Measurements from ENCODE around the gene LIPI.
A peak's percentile ranks its signal among the peaks of the same experiment; 100 is the strongest.
"Not testable (repeated sequence)": the region's sequence is repeated elsewhere in the genome, so short reads cannot be mapped to it uniquely, and the experiment has no call there.

The LIPI gene

DNA sequence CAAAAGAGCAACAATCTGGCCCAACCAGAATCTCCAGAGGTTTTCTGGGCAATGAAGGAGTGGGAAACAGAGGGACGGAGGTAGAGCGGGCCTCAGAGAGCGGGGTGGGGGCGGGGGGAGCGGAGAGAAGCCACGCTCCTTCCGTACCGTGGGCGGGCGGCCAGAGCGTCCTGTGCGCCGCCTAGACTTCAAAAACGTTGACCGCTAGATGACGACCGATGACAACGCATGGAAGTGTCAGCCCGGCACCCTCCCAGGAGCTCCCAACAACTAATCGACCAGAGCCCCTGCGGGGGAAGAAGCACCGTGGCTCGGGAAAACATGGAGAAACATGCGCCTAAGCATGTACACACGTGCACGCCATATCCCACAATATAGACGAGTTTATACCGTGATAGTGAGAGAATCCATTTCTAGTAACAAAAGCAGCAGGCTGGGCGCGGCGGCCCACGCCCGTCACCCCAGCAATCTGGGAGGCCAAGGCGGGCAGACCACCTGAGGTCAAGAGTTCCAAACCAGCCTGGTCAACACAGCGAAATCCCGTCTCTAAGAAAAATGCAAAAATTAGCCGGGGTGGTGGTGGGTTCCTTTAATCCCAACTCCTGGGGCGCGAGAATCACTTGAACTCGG, 131.9 kb downstream of the LIPI start:
- Mint-ChIP-seq H3K4me3 (no peak overlapping the region), H3K4me1 (peaks cover 14% of the 10 kb centered on the region), H3K27ac (ENCODE audit: low read depth) (no peak overlapping the region), H3K36me3 (ENCODE audit: insufficient read depth) (no peaks in the 10 kb centered on the region), H3K9me3 (peaks cover 10% of the 10 kb centered on the region), H3K27me3 (no peaks in the 10 kb centered on the region)
- DNase-seq (ENCODE audit: low spot score in 2 of 2) (no peak), ATAC-seq (replicated peaks; ENCODE audit: extremely low read depth, poor library complexity, severe bottlenecking) (no peak)

DNA sequence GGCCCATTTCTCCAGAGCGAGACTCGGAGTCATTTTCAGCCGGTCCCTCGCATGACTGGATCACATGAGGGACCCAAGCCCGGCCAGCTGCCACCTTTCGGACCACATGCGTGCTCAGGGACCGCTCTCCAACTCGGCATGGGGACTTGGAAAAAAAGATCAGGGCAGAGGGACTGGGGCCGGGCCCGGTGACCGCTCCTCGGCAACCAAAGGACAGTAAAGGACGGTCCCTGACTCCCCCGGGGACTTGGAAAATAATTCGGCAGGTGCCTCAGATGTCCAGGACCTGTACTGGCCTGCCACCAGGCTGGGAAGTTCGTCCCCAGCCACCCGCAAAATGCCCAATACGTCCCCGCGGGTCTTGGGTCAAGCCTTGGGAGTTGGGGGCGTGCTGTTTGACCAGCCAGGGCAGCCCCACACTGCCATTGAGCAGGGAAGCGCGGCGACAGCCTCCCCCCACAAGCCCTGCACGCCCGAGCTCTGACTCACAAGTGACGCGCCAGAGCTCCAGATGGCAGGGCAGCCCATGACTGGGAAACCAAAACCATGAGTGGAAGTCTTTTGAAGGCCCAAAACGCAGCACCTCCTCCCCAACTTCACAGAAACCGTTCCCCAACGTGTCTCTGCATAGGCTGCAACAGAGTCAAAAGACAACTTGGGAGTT, 134.5 kb downstream of the LIPI start:
- no peaks in the 10 kb centered on the region for H3K27me3 Mint-ChIP-seq
- peaks cover 2% of the 10 kb centered on the region for H3K36me3 Mint-ChIP-seq (ENCODE audit: insufficient read depth)
- peak overlapping the region; percentile 93 for H3K27ac Mint-ChIP-seq (ENCODE audit: low read depth)
- H3K9me3 Mint-ChIP-seq, result peaks cover 10% of the 10 kb centered on the region
- peaks cover 14% of the 10 kb centered on the region for H3K4me1 Mint-ChIP-seq
- ATAC-seq (replicated peaks; ENCODE audit: extremely low read depth, poor library complexity, severe bottlenecking) (peak; percentile 88), DNase-seq (ENCODE audit: low spot score in 2 of 2) (peak in 1 of 2 donors; percentile 51)
- peak overlapping the region; percentile 71 for H3K4me3 Mint-ChIP-seq

DNA sequence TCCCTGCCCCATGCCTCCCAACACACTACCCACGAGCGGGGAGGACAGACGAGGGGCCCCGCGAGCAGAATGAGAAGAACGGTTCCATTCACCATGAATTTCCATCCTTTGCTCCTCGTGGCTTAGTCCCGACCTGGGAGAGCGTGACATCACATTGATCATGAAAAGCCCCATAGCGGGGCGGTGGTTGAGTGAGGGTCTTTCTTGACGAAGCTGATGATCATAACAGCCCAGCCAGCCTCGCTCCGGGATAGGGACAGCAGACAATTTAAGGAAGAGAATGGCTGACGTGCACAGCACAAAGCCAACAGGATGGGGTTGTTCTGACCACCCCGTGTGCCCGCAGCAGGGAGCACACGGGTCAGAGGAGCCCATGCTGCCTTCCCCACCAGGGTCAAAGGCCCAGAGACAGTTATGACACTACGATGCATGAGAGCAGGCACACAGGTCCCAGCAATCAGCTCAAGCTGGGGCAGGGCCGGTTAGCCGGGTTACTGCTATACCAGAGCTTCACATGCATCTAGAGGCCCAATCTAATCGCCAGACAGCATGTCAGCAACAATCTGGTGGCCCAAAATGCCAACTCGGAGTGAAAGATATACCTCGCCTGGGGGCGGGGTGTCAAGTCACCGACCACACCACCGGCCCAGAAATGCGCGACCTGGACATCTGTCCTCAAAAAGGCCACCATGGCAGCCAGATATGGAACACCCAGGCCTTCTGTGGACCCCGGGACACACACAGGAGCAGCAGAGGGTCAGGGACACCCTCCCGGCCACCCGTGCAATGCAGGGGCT, 135.2 kb downstream of the LIPI start:
- Mint-ChIP-seq H3K4me1 (peaks cover 14% of the 10 kb centered on the region), H3K4me3 (peak overlapping the region; percentile 71), H3K27me3 (no peaks in the 10 kb centered on the region), H3K9me3 (peaks cover 10% of the 10 kb centered on the region), H3K36me3 (ENCODE audit: insufficient read depth) (peaks cover 3% of the 10 kb centered on the region), H3K27ac (ENCODE audit: low read depth) (peak overlapping the region; percentile 71)
- ATAC-seq (replicated peaks; ENCODE audit: extremely low read depth, poor library complexity, severe bottlenecking) (no peak), DNase-seq (ENCODE audit: low spot score in 2 of 2) (no peak)

DNA sequence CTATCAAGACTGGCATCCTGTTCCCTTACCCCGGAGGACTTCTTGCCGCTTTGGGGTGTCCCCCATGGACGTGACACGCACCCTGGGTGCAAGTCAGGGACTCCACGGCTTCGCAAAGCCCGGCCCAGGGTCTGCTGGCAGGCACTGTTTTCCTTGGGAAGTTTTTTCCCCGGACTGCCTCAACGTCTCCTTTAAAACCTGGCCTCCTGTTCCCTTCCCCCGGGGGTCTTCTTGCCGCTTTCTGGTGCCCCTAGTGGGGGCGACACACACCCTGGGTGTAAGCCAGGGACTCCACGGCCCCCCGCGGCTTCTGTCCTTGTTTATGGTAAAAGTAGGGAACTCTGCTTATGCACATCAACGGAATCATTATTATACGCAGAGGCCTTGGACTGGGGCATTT, 136.6 kb downstream of the LIPI start:
- Mint-ChIP-seq H3K9me3 (peaks cover 10% of the 10 kb centered on the region), H3K27me3 (no peaks in the 10 kb centered on the region), H3K27ac (ENCODE audit: low read depth) (no peak overlapping the region), H3K36me3 (ENCODE audit: insufficient read depth) (peaks cover 3% of the 10 kb centered on the region), H3K4me1 (peaks cover 14% of the 10 kb centered on the region), H3K4me3 (no peak overlapping the region)
- no peak for ATAC-seq (replicated peaks; ENCODE audit: extremely low read depth, poor library complexity, severe bottlenecking)
- no peak for DNase-seq (ENCODE audit: low spot score in 2 of 2)

DNA sequence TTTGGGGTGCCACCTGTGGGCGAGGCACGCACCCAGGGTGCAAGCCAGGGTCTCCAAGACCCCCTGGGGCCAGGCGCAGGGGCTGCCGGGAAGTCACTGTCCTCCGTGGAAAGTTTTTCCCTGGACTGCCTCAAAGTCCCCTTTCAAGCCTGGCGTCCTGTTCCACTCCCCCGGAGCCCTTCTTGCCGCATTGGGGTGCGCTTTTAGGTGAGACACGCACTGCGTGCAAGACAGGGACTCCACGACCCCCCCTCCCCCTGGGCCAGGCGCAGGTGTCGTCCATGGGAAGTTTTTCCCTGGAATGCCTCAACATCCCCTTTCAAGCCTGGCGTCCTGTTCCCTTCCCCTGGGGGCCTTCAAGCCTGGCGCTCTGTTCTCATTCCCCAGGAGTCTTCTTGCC, 137.1 kb downstream of the LIPI start:
- peaks cover 10% of the 10 kb centered on the region for H3K9me3 Mint-ChIP-seq
- H3K4me1 Mint-ChIP-seq, result peaks cover 14% of the 10 kb centered on the region
- no peak overlapping the region for H3K4me3 Mint-ChIP-seq
- H3K27me3 Mint-ChIP-seq, result no peaks in the 10 kb centered on the region
- no peak for ATAC-seq (replicated peaks; ENCODE audit: extremely low read depth, poor library complexity, severe bottlenecking)
- DNase-seq (ENCODE audit: low spot score in 2 of 2), result no peak
- no peak overlapping the region for H3K27ac Mint-ChIP-seq (ENCODE audit: low read depth)
- H3K36me3 Mint-ChIP-seq (ENCODE audit: insufficient read depth), result peaks cover 3% of the 10 kb centered on the region

DNA sequence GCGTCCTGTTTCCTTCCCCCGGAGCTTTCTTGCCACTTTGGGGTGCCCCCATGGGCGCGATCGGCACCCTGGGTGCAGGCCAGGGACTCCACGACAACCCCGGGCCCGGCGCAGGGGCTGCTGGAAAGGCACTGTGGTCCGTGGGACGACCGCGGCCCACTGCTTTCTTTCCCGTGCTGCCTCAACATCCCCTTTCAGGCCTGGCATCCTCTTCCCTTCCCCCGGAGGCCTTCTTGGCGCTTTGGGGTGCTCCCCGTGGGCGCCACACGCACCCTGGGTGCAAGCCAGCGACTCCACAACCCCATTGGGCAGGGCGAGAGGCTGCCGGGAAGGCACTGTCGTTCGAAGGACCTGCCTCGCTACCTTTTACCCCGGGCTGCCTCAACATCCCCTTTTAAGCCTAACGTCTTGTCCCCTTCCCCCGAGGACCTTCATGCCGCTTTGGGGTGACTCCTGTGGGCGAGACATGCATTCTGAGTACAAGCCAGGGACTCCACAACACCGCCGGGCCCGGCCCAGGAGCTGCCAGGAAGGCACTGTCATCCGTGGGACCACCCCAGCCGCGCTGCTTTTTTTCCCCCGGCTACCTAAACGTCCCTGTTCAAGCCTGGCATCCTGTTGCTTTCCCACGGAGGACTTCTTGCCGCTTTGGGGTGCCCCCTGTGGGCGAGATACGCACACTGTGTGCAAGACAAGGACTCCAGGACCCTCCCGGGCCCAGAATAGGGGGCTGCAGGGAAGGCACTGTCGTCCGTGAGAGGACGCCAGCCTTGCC, 137.8 kb downstream of the LIPI start:
- H3K4me1 Mint-ChIP-seq, result peaks cover 14% of the 10 kb centered on the region
- H3K4me3 Mint-ChIP-seq, result no peak overlapping the region
- peaks cover 3% of the 10 kb centered on the region for H3K36me3 Mint-ChIP-seq (ENCODE audit: insufficient read depth)
- H3K27ac Mint-ChIP-seq (ENCODE audit: low read depth), result no peak overlapping the region
- no peaks in the 10 kb centered on the region for H3K27me3 Mint-ChIP-seq
- DNase-seq (ENCODE audit: low spot score in 2 of 2), result no peak
- peaks cover 3% of the 10 kb centered on the region for H3K9me3 Mint-ChIP-seq
- ATAC-seq (replicated peaks; ENCODE audit: extremely low read depth, poor library complexity, severe bottlenecking), result no peak

DNA sequence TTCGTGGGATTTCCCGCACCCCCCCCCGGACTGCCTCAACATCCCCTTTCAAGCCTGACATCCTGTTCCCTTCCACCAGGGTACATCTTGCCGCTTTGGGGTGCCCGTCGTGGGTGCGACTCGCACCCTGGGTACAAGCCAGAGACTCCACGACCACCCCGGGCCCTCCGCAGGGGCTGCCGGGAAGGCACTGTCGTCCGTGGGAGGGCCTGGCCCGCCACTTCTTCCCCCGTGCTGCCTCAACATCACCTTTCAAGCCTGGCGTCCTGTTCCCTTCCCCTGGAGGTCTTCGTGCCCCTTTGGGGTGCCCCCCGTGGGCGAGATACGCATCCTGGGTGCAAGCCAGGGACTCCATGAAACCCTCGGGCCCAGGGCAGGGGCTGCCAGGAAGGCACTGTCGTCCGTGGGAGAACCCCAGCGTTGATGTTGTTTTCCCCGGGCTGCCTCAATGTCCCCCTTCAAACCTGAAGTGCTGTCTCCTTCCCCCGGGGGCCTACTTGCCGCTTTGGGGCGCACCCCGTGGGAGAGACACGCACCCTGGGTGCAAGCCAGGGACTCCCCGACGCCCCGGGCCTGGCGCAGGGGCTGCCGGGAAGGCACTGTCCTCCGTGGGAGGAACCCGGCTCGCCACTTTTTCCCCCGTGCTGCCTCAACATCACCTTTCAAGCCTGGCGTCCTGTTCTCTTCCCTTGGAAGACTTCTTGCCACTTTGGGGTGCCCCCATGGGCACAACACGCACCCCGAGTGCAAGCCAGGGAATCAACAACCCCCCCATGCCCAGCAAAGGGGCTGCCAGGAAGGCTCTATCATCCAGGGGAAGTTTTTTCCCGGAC, 138.6 kb downstream of the LIPI start:
- Mint-ChIP-seq H3K27me3 (no peaks in the 10 kb centered on the region), H3K4me1 (peaks cover 12% of the 10 kb centered on the region), H3K4me3 (no peak overlapping the region), H3K9me3 (no peaks in the 10 kb centered on the region), H3K36me3 (ENCODE audit: insufficient read depth) (peaks cover 3% of the 10 kb centered on the region), H3K27ac (ENCODE audit: low read depth) (no peak overlapping the region)
- no peak for ATAC-seq (replicated peaks; ENCODE audit: extremely low read depth, poor library complexity, severe bottlenecking)
- DNase-seq (ENCODE audit: low spot score in 2 of 2), result no peak

DNA sequence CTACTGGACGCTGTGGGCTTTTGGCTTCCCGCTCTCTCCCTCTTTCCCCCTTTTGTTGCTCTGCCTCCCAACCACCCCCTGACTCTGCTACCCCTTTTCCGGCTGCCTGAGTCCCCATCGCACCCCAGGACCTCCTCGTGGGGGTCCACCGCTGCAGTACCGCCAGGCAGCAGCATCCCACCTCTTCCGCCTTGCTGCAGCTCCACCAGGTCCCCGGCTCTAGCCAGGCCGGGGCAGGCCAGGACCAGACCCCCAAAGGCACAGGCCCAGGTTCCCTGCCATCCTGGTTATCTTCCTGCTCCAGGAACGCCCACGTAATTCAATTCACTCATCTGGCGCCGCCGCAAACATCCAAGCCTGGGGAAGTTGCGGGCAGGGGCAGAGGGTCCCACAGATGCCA, 139.8 kb downstream of the LIPI start:
- no peak for DNase-seq (ENCODE audit: low spot score in 2 of 2)
- ATAC-seq (replicated peaks; ENCODE audit: extremely low read depth, poor library complexity, severe bottlenecking), result no peak
- H3K4me3 Mint-ChIP-seq, result no peak overlapping the region
- H3K27me3 Mint-ChIP-seq, result no peaks in the 10 kb centered on the region
- no peak overlapping the region for H3K27ac Mint-ChIP-seq (ENCODE audit: low read depth)
- H3K4me1 Mint-ChIP-seq, result peaks cover 4% of the 10 kb centered on the region
- no peaks in the 10 kb centered on the region for H3K9me3 Mint-ChIP-seq
- peaks cover 3% of the 10 kb centered on the region for H3K36me3 Mint-ChIP-seq (ENCODE audit: insufficient read depth)

DNA sequence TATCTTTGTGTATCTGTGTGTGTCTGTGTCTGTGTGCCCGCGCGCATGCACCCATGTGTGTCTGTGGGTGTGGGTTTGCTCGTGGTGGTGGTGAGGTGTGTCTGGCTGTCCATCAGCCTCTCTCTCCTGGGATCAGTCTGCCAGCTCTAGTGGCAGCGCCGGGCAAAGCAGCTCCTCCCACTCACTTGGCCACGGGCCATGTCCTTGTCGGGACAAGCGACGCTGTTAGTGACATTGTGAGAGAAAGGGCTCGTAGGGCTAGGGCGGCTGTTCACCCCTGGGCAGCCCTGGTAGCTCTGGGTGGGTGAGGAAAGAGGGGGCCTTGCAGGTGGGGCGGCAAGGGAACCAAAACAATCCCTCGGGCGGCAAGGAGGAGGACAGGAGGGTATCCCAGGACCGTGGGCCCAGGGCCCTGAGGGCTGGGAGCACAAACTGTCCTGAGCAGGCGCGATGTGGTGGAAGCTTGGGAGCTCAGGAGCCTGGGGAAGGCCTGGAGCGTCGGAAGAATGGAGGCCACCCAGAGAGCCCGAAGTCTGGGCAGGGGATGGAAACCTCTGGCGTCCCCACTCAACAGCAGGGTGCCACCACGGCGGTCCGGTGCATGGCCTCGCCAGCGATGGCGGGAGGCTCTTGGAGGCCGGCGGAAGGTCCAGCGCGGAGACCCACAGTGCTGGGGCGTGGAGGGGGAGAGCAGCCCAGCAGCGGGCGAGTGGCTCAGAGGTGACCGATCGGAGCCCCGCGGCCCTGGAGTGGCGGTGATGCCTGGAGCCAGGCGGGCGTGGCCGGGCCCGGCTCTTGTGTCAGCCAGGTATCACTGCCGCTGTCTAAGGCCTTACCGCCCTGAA, 140.5 kb downstream of the LIPI start:
- Mint-ChIP-seq H3K4me3 (no peak overlapping the region), H3K36me3 (ENCODE audit: insufficient read depth) (peaks cover 3% of the 10 kb centered on the region), H3K4me1 (peaks cover 4% of the 10 kb centered on the region), H3K27me3 (no peaks in the 10 kb centered on the region), H3K9me3 (no peaks in the 10 kb centered on the region), H3K27ac (ENCODE audit: low read depth) (no peak overlapping the region)
- DNase-seq (ENCODE audit: low spot score in 2 of 2) (no peak), ATAC-seq (replicated peaks; ENCODE audit: extremely low read depth, poor library complexity, severe bottlenecking) (no peak)

DNA sequence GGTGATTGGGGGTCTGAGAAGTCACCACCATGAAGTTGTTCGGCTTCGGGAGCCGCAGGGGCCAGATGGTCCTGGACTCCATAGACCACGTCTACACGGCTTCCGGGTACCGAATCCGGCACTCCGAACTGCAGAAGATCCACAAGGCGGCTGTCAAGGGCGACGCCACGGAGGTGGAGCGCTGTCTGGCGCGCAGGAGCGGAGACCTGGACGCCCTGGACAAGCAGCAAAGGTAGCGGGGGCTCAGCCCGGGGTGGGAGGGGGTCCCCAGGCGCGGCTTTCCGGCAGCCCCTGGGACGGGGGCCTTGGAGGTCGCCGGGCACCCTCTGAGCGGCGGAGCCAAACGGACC, 146.5 kb downstream of the LIPI start:
- H3K4me3 Mint-ChIP-seq, result no peak overlapping the region
- no peak for ATAC-seq (replicated peaks; ENCODE audit: extremely low read depth, poor library complexity, severe bottlenecking)
- no peaks in the 10 kb centered on the region for H3K27me3 Mint-ChIP-seq
- DNase-seq (ENCODE audit: low spot score in 2 of 2), result no peak
- H3K4me1 Mint-ChIP-seq, result no peaks in the 10 kb centered on the region
- no peaks in the 10 kb centered on the region for H3K36me3 Mint-ChIP-seq (ENCODE audit: insufficient read depth)
- H3K27ac Mint-ChIP-seq (ENCODE audit: low read depth), result no peak overlapping the region
- H3K9me3 Mint-ChIP-seq, result no peaks in the 10 kb centered on the region

DNA sequence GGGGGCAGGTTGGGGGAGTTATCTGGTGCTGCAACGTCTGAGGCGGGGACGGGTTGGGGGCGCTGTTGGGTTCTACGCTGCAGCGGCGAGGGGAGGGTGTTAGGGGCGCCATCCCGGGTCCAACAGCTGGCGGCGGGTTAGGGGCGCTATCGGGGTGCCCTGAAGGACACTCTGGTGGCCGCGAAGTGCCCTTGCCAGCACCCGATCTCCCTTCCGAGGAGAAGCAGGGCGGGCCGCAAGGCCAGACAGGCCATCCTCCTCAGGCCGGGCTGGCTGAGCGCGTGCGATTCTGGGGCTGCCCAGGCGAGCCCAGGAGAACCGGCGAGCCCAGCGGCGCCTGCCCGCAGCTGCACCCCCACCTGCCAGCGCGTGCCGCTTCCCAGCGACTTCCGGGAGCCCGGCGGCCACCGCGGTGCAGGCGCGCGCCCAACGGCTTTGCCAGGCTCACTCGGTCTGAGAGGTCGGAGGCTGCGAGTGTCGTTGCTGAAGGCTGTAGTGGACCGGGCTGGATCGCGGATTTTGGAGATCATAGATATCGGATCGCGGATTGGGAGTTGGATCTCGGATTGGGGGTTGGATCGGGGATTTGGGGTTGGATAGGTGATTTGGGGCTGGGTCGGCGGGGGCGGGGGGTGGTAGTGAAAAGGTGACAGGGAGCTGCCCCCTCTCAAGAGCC, 147.0 kb downstream of the LIPI start:
- not testable (repeated sequence) for H3K36me3 Mint-ChIP-seq (ENCODE audit: insufficient read depth); H3K4me1 Mint-ChIP-seq; H3K4me3 Mint-ChIP-seq; H3K27me3 Mint-ChIP-seq; H3K27ac Mint-ChIP-seq (ENCODE audit: low read depth); H3K9me3 Mint-ChIP-seq; ATAC-seq (replicated peaks; ENCODE audit: extremely low read depth, poor library complexity, severe bottlenecking); DNase-seq (ENCODE audit: low spot score in 2 of 2)
